Right renal cortex interstitium (tissue), 3 donors: ENCODE data around the gene OR2S2. TPM values are rescaled to one million over a fixed set of nuclear protein-coding genes. Genes with fewer than 3 reads are reported as not detected.
A peak's percentile ranks its signal among the peaks of the same experiment; 100 is the strongest.
"Not testable (repeated sequence)": the region's sequence is repeated elsewhere in the genome, so short reads cannot be mapped to it uniquely, and the experiment has no call there.

Experiments
- DNase-seq, 3 donors: peaks; one replicate each; pipeline ENCODE4 v3.0.0-alpha.2; 2013; ENCODE audit warnings: low read depth in 3 of 3, low spot score in 2 of 3
- polyA plus RNA-seq, 3 donors: library from polyadenylated mRNA; unstranded; fragments of 120-200 nt; gene quantifications; one replicate each; pipeline ENCODE4 v1.2.1, GENCODE V29; 2013; ENCODE audit not compliant: insufficient read length in 3 of 3

Gene OR2S2, protein sequence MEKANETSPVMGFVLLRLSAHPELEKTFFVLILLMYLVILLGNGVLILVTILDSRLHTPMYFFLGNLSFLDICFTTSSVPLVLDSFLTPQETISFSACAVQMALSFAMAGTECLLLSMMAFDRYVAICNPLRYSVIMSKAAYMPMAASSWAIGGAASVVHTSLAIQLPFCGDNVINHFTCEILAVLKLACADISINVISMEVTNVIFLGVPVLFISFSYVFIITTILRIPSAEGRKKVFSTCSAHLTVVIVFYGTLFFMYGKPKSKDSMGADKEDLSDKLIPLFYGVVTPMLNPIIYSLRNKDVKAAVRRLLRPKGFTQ
- not detected for polyA plus RNA-seq

DNA sequence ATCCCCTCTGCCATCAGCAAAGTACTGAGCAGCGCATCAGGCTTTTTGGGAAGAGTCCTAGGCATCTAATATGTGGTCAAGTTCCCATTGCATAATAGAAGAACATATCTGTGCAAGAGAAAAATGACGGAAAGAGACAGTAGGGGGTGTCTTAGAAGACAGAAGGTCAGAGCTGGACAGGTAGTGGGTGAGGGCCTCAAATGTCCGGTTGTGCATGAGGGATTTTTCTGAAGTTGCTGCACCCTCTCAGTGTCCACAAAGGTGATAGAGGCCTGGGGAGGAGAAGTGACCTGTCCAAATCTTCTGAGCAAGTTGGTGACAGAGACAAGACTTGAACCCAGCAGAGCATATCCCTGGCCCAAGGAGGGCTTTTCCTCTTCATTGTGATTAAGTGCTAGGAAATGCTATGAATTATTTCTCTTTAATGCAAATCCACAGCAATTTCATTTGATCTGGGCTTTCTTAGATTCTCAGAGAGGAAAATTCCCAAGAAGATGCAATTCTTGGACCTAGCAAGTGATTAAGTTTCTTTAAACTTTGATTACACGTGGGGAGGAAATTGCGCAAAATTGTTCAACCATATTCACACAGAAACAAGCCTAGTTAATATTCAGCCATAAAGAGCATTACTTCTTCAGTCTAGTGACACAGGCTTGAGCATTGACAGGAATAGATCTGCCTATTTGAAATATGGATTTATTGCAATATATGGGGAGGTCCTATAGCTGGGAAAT lies at the start of gene OR2S2:
TSS of gene OR2S2 (minus strand) at position 51 of the 734 bp plus-strand sequence. CDS start 56 bp downstream, outside the sequence.
- DNase-seq: no peak

DNA sequence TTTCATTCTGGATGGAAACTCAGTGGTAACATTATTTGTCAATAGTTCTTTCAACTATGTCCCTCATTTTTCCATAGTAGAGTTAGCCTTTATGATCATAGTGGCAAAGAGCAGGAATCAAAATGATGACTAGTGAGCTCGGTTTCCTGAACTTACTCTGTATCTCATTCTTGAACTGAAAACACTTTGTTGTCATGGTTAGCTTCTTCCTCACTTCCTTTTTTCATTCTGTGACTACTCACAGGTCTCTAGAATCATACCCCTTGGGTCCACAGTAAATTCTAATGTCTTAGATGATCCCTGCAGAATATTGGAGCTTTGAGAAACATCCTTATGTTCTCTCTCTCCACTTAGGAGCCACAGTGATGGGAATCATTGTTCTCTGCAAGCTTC lies 49.4 kb upstream of the OR2S2 start:
- no peak for DNase-seq

DNA sequence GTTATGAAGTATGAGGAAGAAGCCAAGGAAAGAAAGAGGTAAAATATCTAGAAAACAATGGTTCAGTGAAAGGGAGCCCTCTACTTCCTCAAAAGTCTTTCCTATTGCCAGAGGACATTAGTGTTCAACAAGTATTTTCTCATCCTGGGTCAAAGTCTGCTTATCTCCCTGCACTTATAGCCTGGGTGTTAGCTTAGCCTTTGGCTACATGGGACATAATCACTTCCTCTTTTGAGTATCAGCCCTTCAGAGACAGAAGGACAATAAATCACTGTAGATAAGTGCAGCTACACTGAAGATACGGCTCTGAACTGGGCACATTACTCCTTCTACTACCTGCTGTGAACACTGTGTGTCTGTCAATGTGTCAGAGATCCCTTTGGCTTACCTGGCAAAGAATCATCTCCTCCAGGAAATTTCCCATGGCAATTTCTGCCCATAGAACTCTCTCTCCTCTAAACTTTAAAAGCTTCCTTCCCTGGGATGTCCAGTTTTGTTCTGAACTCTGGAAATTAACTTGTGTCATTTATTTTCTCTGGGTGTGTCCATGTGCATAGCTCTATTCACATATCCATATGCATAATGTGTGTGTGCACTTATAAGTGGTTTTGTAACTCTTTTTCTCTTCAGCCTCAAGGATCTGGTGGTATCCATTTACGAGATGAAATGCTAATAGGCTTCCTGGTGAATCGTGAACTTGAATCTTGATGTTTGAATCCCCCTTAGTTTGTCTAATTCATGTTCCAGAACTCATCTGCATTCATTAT lies 48.8 kb upstream of the OR2S2 start:
- no peak for DNase-seq

DNA sequence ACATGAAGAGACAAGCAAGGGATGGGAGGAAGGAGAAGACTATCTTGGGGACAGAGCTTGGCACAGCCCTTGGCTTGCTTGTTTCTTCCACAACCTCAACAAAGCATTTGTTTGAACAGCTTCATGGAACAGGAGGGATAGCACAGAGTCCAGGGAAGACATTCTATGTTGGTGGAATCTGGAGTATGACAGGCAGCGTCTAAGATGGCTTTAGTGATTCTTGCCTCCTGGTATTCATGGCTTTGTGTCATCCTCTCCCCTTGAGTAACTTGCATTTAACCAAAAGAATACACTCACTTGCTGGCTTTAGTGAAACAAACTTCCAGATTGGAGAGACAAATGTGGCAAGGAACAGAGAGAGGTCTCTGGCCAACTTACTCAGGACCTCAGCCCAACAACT lies 47.9 kb upstream of the OR2S2 start:
- DNase-seq: no peak

DNA sequence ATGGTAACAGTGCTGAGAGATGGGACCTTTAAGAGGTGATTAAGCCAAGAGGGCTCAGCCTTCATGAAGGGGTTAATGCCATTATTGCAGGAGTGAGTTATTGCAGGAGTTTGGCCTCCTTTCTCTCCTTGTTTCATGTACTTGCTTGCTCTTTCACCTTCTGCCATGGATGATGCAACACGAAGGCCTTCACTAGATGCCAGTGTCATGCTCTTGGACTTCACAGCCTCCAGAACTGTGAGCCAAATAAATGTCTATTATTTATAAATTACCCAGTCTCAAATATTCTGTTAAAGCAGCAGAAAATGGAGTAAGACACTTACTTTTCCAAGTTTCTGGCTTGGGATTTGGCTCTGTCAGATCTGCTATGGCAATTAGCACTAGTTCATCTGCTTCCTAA lies 40.4 kb upstream of the OR2S2 start:
- no peak for DNase-seq

DNA sequence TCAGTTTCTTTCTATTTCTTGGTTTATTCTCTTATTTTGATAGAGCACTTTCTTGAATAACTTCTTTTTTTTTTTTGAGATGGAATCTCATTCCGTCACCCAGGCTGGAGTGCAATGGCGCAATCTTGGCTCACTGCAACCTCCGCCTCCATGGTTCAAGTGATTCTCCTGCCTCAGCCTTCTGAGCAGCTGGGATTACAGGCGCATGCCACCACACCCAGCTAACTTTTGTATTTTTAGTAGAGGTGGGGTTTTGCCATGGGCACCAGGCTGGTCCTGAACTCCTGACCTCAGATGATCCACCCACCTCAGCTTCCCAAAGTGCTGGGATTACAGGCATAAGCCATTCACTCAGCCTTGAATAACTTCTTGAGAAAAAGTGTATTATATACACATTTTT lies 39.1 kb upstream of the OR2S2 start:
- DNase-seq: not testable (repeated sequence)

DNA sequence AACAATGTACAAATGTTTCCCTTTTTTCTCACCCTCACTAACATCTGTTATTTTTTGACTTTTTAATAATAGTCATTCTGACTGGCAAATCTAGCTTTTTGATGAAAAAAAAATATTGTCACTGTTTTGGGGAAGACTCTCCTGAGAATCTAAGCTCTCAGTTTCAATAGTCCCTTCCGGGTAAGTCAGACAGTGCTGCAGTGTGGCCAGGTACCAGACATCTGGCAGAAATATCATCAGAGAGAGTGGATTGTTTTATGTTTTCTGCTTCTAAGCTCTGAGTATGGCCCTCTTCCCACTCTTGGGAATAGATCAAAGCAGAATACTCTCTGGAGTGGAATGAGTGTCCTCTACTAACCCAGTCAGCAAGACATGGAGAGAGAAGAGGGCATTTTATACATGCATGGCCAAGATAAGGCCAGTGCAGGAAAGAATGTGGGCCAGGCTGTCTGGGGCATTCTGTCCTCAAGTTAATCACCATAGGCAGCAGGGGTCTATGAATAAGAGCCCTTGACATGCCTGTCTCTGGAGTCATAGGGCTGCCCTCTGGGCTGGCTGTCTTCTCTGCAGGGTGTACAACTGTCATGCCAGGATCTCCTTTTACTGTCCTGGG lies 38.5 kb upstream of the OR2S2 start:
- DNase-seq: no peak

DNA sequence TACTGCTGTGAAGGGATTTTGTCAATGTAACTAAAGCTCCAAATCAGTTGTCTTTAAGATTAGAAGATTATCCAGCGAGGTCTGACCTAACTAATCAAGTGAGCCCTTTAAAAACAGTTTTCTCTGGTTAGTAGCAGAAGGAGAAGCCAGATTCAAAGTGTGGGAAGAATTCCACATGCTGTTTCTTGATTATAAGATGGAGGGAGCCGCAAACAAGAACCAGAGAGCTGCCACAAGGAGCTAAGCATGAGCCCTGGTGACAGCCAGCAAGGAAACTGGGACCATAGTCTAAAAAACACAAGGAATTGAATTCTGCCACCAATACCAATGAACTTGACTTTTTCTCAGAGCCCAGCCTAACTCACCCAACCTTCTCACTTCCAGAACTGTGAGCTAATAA lies 37.0 kb upstream of the OR2S2 start:
- no peak for DNase-seq

DNA sequence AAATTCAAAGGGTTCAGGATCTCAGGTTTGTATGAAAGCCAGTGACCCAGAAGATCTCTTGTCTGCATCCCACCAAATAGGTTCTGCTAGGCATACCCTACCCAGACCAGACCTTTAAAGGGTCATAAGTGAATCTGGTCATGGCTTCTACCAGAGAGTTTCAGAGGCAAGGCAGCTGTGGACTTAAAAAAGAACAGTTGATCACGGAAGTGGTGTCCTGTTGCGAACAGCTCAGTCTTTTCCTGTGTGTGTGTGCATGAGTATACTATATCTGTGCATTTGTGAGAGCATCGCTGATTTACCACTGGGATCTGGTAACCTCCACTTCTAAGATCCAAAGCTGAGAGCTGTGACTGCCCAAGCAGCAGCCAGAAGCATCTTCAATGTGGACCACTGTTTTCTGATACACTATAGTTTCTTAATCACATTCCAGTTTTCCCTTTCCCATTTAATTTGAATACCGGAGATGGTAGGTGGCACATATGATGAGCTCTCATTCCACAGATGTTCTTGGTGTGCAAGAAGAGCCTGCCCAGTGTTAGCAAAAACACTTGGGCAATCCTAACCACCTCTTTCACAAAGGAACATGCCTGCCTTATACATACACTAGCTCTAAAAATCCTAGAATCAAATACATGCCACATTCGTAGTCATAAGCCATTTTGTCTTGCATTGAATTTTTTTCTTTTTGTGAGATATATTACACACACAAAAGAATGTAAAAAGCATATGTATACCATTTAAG lies 36.2 kb upstream of the OR2S2 start:
- DNase-seq: no peak

DNA sequence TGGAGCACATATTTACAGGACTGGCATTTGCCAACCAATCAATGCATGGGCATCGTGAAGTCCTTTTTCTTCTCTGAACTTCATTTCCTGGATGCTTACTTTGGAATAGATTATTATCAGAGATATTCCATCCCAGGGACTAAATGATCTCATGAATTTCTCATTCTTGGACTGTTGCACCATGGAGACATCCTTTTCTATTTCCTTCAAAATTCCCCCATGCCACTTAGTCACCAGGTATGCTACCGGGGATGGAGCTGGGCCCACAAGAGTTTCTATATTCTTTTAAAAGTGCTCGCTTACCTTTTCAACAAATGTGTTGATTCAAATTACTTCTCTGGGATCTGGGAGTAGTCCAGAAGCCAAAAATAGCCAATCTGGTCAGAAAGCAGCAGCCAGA lies 35.2 kb upstream of the OR2S2 start:
- DNase-seq: not testable (repeated sequence)

DNA sequence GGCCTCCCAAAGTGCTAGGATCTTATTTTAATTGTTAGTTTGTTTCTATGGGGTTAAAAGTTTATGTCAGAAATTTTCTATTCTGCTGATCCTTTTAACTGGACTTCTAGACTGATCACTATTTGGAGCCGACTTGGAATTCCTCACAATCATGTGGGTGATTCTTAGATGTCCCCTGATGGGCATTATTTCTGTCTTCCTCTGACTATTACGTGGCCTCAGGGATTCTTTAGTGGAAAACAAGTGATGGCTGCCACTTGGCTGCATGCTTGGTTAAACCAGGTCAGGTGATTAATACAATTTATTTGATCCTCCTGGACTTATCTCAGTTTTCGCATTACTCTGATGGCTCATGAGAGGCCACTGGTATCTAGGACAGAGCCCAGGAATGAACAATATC lies 32.2 kb upstream of the OR2S2 start:
- no peak for DNase-seq

DNA sequence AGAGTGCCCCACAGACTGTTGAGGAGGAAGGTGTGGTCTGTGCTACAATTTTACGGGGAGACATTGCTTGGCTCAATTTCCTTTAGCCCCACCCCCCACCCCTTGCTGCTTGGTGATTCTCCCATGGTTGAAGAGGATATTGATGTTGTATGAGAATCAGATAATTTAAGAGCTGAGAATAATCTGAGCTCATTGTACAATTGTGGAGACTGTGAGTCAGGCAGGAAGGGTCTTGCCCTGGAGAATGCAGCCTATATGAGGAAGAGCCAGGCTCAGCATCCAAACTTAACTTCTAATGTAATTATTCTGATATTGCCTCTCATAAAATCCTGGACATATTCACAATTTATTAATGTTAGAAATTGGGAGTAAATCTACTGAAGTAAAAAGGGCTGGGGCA lies 26.1 kb upstream of the OR2S2 start:
- no peak for DNase-seq

DNA sequence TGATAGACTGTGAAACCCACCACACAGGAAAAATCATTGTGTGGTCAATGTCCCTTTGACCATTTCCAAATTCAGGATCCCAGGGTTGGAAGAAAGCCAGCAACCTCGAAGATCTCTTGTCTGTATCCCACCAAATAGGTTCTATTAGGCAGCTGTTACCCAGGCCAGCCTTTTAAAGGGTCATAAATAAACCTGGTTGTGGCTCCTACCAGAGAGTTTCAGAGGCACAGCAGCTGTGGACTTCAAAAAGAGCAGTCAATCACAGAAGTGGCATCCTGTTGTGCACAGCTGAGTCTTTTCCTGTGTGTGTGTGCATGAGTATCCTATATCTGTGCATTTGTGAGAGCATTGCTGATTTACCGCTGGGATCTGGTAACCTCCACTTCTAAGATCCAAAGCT lies 23.7 kb upstream of the OR2S2 start:
- peak in 1 of 3 donors; percentile 10 for DNase-seq

DNA sequence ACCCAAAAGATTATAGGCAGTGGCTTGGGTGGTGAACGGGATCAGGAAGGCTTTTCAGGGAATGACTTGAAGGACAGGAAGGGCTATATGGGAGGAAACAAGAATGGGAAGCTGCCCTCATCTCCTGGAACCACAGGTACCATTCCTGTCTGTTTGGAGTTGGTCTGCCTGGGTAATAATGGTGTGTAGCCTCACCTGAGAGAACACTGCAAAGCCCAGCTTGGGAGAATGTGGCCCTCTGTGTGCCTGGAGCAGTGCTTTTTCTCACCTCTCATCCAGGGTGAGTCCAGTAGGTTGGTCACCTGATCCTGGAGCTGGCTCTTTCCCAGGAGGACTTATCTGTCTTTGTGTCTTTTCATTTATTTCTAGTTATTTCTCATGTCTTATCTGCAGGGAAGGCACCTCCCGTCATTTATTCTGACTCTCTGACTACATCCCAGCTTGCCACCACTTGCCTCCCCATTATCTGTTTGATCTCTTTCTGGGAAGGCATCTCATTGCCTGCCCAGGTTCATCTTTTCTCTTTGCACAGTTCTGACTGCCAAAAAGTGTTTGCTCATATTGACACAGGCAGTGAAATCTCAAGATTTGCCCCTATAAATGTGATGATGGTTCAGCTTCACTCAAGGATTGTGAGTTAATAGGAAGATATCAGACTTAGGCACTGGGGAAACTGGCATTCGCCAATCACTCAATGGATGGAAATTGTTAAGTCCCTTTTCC lies 22.5 kb upstream of the OR2S2 start:
- DNase-seq: no peak

DNA sequence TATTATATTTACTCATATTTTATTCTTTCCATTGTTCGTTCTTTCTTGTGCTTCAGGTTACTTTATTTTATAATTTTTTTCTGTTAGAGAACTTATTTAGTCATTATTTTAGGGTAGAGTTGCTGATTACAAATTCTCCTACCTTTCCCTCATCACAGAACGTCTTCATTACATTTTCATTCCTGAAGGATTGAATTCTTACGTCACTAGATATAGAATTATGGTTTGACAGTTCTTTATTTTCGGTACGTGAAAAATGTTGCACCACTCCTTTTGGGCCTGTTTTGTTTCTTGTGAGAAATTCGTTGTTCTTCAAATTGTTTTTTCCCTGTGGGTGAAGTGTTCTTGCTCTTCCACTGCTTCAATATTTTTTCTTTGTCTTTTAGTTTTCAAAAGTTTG lies 20.8 kb upstream of the OR2S2 start:
- no peak for DNase-seq

DNA sequence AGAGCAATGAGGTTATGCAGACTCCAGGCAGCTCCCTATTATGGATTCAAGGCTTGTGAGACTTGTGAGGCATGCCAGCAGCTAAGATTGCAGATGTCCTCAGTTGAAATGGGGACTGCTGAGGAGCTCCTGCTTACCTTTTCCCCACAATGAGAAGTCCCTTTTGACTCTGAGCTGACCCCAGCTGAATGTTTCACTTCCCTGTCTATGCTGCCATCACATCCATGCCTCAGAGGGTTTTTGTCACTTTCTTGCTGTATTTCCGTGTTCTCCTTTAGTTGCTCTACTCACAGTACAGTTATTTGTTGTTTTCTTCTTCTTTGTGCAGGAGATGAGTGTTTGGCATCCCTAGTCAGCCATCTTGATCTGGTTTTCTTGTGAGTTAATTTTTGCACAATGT lies 18.8 kb upstream of the OR2S2 start:
- no peak for DNase-seq

DNA sequence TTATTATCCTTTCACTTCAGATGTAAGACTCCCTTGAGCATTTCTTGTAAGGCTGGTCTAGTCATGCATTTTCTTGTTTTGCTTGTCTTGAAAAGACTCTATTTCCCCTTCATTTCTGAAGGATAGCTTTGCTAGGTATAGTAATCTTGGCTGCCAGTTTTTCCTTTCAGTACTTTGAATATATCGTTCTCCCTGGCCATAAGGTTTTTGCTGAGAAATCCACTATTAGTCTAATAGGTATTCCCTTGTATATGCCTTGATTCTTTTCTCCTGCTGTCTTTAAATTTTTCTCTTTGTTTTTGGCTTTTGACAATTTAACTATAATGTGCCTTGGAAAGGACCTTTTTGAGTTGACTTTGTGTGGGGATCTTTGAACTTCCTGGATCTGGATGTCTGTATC lies 16.8 kb upstream of the OR2S2 start:
- no peak for DNase-seq

DNA sequence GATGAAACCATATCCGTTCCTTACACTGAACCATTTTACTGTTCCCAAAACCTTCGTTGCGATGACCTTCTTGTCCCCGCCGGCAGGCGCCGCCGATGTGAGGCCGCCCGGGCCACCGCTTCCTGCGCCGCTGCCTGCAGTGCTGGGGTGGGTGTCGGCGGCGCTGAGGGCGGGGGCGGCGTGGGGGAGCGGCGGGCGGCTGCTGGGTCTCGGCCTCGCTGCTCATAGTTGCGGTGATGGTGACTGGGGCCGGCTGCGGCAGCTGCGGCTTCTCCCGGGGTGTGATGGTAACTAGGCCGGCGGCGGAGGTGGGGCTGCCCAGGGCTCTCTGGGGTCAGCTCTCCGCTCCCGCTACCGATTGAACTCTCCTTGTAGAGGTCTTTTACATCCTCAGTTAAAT lies 14.1 kb upstream of the OR2S2 start:
- no peak for DNase-seq

DNA sequence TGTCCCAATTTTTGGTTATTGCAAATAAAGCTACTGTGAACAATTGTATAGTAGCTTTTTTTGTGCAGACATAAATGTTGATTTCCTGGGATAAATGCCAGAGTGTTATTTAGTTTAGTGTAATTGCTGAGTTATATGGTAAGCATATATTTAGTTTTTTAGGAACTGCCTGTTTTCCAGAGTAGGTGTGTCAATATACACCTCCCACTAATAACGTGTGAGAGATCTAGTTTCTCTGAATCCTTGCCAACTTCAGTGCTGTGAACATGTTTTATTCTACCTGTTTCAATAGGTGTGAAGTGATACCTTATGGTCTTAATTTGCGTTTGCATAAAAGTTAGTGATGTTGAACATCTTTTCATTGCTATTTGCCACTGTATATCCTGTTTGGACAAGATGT lies 9.1 kb upstream of the OR2S2 start:
- no peak for DNase-seq

DNA sequence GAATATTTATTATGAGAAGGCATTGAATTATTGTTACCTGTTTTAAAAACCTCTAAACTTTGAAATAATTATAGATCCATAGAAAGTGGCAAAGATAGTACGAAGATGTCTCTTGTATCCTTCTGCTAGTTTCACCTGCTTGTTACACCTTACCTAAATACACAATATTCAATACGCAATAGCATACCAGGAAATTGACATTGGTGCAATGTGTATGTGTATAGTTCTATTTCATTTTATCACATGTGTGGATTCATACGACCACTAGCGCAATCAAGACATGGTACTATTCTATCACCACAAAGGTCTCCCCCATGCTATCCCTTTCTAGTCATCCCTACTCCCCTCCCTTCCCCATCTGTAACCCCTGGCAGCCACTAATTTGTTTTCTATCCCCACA lies 8.5 kb upstream of the OR2S2 start:
- no peak for DNase-seq
